ENCODE results near the gene SMPD3.

GRCh38 chr16:68348639-68349445 lies 99.5 kb downstream of the SMPD3 start:
- TF ChIP-seq POLR2AphosphoS5 (IDR thresholded peaks at IDR 0.05; ENCODE audit: low read depth, low read length): no peak
- no peak for TF ChIP-seq TAF1 (IDR thresholded peaks at IDR 0.05; ENCODE audit: borderline replicate concordance, insufficient read depth, low read length)
- TF ChIP-seq SIN3A (IDR thresholded peaks at IDR 0.05; ENCODE audit: borderline replicate concordance, insufficient read depth, low read length): no peak
- TF ChIP-seq REST (IDR thresholded peaks at IDR 0.05; ENCODE audit: insufficient read depth in 1 of 2, low read depth in 2 of 2, low read length in 2 of 2): no peak
- no peak for TF ChIP-seq FOXP2 (optimal IDR thresholded peaks at IDR 0.05; ENCODE audit: borderline replicate concordance, extremely low read depth, extremely low read length, insufficient read depth)
